ENCODE data around the gene SLIT3.

DNA sequence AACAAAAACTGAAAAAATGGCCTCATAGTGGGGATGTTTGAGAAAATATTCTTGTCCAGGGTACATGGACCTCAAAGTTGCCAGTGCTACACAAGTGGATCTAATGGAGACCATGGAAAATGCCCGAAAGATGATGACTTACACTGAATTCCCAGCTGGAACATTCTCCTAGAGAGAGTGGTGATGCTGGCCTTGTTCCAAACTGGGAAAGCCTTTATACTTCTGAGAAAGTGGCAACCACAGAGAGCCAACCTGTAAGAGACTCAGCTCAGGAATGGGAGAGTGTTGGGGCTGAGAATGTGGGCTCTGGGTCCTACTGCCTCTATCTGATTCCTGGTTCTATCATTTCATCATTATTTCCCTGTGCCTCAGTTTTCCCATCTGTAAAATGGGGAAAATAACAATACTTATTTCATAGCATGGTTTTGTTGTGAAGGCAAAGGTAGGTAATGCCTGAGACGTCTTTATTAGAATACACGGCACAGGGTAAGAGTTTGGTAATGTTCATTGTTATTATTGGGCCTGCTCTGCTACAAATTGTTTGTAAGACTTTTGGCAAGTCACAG, 492.8 kb downstream of the SLIT3 start:
- TF ChIP-seq, protein P1, sequence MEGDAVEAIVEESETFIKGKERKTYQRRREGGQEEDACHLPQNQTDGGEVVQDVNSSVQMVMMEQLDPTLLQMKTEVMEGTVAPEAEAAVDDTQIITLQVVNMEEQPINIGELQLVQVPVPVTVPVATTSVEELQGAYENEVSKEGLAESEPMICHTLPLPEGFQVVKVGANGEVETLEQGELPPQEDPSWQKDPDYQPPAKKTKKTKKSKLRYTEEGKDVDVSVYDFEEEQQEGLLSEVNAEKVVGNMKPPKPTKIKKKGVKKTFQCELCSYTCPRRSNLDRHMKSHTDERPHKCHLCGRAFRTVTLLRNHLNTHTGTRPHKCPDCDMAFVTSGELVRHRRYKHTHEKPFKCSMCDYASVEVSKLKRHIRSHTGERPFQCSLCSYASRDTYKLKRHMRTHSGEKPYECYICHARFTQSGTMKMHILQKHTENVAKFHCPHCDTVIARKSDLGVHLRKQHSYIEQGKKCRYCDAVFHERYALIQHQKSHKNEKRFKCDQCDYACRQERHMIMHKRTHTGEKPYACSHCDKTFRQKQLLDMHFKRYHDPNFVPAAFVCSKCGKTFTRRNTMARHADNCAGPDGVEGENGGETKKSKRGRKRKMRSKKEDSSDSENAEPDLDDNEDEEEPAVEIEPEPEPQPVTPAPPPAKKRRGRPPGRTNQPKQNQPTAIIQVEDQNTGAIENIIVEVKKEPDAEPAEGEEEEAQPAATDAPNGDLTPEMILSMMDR (IDR thresholded peaks at IDR 0.05): no peak
- TF ChIP-seq POLR2A (IDR thresholded peaks at IDR 0.05): no peak
- no peak for TF ChIP-seq POLR2AphosphoS5 (IDR thresholded peaks at IDR 0.05; ENCODE audit: insufficient read depth in 1 of 2, low read depth in 1 of 2)
